ENCODE results near the gene UBE2J2. TPM values are rescaled to one million over a fixed set of nuclear protein-coding genes. Genes with fewer than 3 reads are reported as not detected.

Gene UBE2J2
- total RNA-seq, 2 experiments from 2014 or later: 75.7 to 78.1 TPM

DNA sequence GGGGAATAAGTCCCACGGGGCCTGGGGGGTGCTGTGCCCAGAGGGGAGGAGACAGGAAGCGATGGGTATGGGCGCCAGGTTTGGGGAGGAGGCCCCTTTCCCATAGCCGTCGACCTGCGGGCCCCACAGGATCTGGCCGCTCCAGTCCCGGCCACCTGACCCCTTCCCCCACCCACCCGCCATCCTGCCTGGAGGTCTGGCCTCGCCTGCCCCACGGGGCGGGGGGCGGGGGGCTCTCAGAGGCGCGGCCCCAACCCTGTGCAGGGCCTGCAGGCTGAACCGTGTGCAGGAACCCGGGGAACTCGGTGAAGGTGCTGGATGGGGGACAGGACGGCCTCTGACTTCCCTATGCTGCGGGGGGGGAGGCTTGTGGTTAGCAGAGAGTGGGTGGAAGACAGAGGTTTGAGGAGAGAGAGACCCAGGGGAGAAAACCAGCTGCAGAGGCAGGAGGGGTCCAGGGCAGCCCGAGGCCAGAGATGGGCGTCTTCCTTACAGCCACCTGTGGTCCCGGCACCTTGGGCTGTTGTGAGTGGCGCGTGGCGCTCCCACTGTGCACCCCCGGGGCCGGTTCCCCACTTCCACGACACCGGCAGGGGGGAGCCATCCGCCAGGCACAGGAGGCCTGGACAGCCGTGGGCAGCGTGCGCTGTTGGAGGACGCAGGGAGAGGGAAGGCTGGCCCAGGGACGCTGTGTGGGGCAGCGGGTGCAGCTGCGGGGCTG, 64.8 kb downstream of the UBE2J2 start:
- DNase-seq (peak; percentile 60), ATAC-seq (ENCODE audit: low read depth) (peak; percentile 7)
- Mint-ChIP-seq H3K27me3 (peaks cover 2% of the 10 kb centered on the region), H3K36me3 (no peaks in the 10 kb centered on the region), H3K9me3 (no peaks in the 10 kb centered on the region), H3K27ac (peak overlapping the region; percentile 94), H3K4me3 (peak overlapping the region; percentile 85), H3K4me1 (peaks cover 10% of the 10 kb centered on the region)
- POLR2A ChIA-PET: interaction anchor here (0.5 to 1.9 kb wide), 3 partner anchors 22 to 97 kb away, joined by 3 to 6 read pairs (median 3); partner anchors contain the start of gene TTLL10

DNA sequence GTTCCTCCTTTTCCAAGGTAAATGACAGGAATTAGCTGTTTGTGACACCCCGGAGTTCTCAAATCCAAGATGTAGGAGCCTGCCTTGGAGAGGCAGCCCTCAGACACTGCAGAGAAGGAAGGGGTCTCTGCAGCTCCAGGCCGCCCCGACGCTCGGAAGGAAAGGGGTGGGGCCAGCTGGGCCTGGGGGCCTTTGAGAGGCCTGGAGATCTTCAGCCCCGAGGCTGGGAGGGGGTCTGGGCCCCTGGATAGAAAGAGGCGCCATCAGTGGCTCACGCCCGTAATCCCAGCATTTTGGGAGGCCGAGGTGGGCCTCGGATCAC, 66.1 kb downstream of the UBE2J2 start:
- DNase-seq: no peak
- Mint-ChIP-seq H3K4me1 (peaks cover 10% of the 10 kb centered on the region), H3K27ac (no peak overlapping the region), H3K27me3 (peaks cover 2% of the 10 kb centered on the region), H3K36me3 (no peaks in the 10 kb centered on the region), H3K4me3 (no peak overlapping the region), H3K9me3 (no peaks in the 10 kb centered on the region)
- POLR2A ChIA-PET: interaction anchor here (0.6 to 1.9 kb wide), 3 partner anchors 23 to 85 kb away, joined by 3 to 6 read pairs (median 3); partner anchors contain the start of gene TTLL10
- no peak for ATAC-seq (ENCODE audit: low read depth)

DNA sequence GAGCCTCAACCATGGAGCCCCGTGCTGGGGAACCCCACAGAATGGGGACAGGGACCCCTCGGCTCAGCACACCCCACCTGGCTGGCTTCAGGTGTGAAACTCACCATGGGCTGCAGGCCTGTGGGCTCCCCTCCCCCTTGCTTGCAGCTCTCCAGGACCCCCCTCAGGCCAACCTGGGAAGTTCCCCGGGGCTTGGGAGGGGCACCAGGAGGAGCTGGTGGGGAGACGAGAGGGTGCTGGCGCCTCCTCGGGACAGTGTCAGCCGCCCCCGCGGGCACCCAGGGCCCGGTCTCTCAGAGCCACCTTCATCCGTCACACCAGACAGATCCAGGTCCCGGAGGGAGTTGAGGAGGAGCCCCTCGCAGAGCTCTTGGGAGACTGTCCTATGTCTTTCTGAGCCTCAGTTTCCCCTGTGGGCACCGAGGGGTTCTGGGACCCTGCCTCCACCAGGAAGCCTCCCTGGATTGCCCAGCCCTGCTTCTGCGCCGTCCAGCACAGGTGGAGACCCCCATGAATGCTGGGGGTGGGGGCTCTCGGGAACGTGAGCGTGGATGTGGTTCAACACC, 66.6 kb downstream of the UBE2J2 start:
- peak overlapping the region; percentile 71 for H3K4me3 Mint-ChIP-seq
- H3K4me1 Mint-ChIP-seq: peaks cover 10% of the 10 kb centered on the region
- H3K9me3 Mint-ChIP-seq: no peaks in the 10 kb centered on the region
- POLR2A ChIA-PET: interaction anchor here (0.6 to 1.9 kb wide), 2 partner anchors 24 to 84 kb away, joined by 3 to 6 read pairs; no protein-coding TSS in a partner anchor
- H3K36me3 Mint-ChIP-seq: no peaks in the 10 kb centered on the region
- peaks cover 2% of the 10 kb centered on the region for H3K27me3 Mint-ChIP-seq
- ATAC-seq (ENCODE audit: low read depth) (no peak), DNase-seq (no peak)
- peak overlapping the region; percentile 61 for H3K27ac Mint-ChIP-seq

DNA sequence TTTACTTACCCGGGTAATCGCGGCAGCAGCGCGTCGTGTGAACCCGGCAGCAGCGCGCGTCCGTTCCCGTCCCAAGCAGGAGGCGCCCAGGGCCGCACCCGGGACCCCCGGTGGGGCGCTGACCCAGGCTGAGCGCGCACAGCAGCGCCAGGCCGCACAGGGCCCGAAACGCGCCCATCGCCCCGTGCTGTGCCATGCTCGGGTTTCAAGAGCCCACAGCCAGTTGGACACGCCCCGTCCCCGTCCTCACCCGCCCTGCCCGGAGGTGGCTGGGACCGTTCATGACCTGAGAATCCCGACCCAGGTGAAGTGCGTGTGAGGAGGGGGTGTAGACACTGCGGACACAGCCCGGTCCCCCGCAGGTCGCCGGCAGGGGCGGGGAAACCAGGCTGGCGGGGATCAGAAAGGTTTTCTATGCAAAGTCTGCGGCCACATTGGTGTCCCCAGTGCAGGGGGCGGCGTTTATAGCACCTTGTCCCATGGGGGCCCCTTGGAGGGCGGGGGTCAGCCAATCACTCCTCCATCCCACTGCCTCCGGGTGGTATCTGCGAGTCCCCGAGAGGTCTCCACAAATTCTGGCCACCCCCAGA, 67.2 kb downstream of the UBE2J2 start, which contains the start of gene TNFRSF18:
TSS of gene TNFRSF18 (minus strand) at position 217 of the 590 bp plus-strand sequence. CDS start at position 196, 21 bp downstream.
- peak; percentile 66 for DNase-seq
- H3K27me3 Mint-ChIP-seq: peaks cover 2% of the 10 kb centered on the region
- no peaks in the 10 kb centered on the region for H3K9me3 Mint-ChIP-seq
- no peaks in the 10 kb centered on the region for H3K36me3 Mint-ChIP-seq
- peaks cover 10% of the 10 kb centered on the region for H3K4me1 Mint-ChIP-seq
- POLR2A ChIA-PET: no interaction called here
- H3K27ac Mint-ChIP-seq: peak within 1 kb of the TSS; percentile 61
- peak; percentile 7 for ATAC-seq (ENCODE audit: low read depth)
- H3K4me3 Mint-ChIP-seq: peak within 1 kb of the TSS; percentile 71

DNA sequence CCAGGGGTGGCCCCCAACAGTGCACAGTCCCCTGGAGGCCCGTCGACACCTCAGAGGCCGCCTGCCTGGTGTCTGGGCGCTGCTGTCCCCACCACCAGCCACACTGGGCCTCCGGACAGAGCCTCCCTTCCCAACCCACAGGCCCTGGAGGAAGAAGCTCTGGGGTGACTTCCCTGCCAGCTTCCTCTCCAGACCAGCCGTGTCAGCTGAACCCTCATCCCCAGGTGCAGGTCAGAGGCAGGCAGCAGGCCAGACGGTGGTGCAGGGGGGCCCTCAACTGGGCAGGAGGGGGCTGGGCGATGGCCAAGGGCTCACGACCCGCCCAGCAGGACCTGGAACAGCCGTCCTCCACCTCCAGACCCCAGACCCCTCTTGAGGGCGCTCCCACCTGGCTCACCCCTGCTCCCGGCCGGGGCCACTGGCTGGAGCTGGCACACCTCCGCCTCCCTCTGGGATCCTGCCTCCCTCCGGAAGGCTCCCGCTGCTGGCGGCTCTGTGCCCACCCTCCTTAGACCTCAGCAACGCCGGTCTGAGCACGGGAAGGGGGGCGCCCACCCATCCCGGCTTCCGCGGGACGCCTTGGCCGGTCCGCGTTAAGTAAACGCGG, 67.8 kb downstream of the UBE2J2 start:
- POLR2A ChIA-PET: interaction anchor here (0.8 kb wide), 1 partner anchor 83 kb away, joined by 3 read pairs; no protein-coding TSS in a partner anchor
- Mint-ChIP-seq H3K27me3 (peaks cover 2% of the 10 kb centered on the region), H3K27ac (peak overlapping the region; percentile 60), H3K36me3 (no peaks in the 10 kb centered on the region), H3K4me3 (peak overlapping the region; percentile 48), H3K4me1 (peaks cover 10% of the 10 kb centered on the region), H3K9me3 (no peaks in the 10 kb centered on the region)
- ATAC-seq (ENCODE audit: low read depth) (no peak), DNase-seq (no peak)

- peak overlapping the region; percentile 48 for H3K4me3 Mint-ChIP-seq
- H3K27me3 Mint-ChIP-seq: peaks cover 2% of the 10 kb centered on the region
- DNase-seq: peak; percentile 43
- POLR2A ChIA-PET: interaction anchor here (0.8 kb wide), 1 partner anchor 83 kb away, joined by 3 read pairs; no protein-coding TSS in a partner anchor
- H3K9me3 Mint-ChIP-seq: no peaks in the 10 kb centered on the region
- peak overlapping the region; percentile 60 for H3K27ac Mint-ChIP-seq
- H3K36me3 Mint-ChIP-seq: no peaks in the 10 kb centered on the region
- peaks cover 14% of the 10 kb centered on the region for H3K4me1 Mint-ChIP-seq
- no peak for ATAC-seq (ENCODE audit: low read depth)
These were observed 68.5 kb downstream of the UBE2J2 start for GRCh38 chr1:1204998-1205768.

- peak; percentile 31 for DNase-seq
- Mint-ChIP-seq H3K4me3 (no peak overlapping the region), H3K36me3 (no peaks in the 10 kb centered on the region), H3K27ac (no peak overlapping the region), H3K9me3 (no peaks in the 10 kb centered on the region), H3K4me1 (peaks cover 14% of the 10 kb centered on the region), H3K27me3 (peaks cover 2% of the 10 kb centered on the region)
- no peak for ATAC-seq (ENCODE audit: low read depth)
- POLR2A ChIA-PET: no interaction called here
These were observed 69.2 kb downstream of the UBE2J2 start for GRCh38 chr1:1204425-1204920.

Small RNAs within 50 kb of the gene (microRNA-seq; reads per million reads assigned to microRNA genes)
- gene MIR6726 (not detected), gene MIR6727 (not detected)

Other genes with a start within 250 kb of the UBE2J2 start
- gene RNF223, start 199.5 kb downstream of the UBE2J2 start, total RNA-seq: not detected
- 10 to 100 TPM; 22.7 to 23.0 TPM for gene C1orf159, start 157.8 kb downstream of the UBE2J2 start, total RNA-seq
- not detected for gene TTLL10, start 100.0 kb downstream of the UBE2J2 start, total RNA-seq
- 10 to 100 TPM; 11.4 to 15.0 TPM for gene TNFRSF18, start 67.3 kb downstream of the UBE2J2 start, total RNA-seq
- gene TNFRSF4, start 59.7 kb downstream of the UBE2J2 start, total RNA-seq: 1 to 10 TPM; 2.4 to 3.1 TPM
- 100 to 1,000 TPM in 1 of 2 experiments, 10 to 100 TPM in 1; 99.1 to 103 TPM for gene SDF4, start 41.9 kb downstream of the UBE2J2 start, total RNA-seq
- 10 to 100 TPM; 19.1 to 19.6 TPM for gene B3GALT6, start 41.6 kb downstream of the UBE2J2 start, total RNA-seq
- gene C1QTNF12, start 27.1 kb downstream of the UBE2J2 start, total RNA-seq: 1 to 10 TPM; 2.2 to 4.4 TPM
- gene SCNN1D, start 6.6 kb upstream of the UBE2J2 start, total RNA-seq: 1 to 10 TPM; 8.0 to 8.4 TPM
- gene ACAP3, start 34.1 kb upstream of the UBE2J2 start, total RNA-seq: 10 to 100 TPM; 80.2 to 86.3 TPM
- gene PUSL1, start 34.7 kb upstream of the UBE2J2 start, total RNA-seq: 10 to 100 TPM; 22.3 to 22.4 TPM
- 100 to 1,000 TPM; 143 to 158 TPM for gene INTS11, start 50.8 kb upstream of the UBE2J2 start, total RNA-seq
- gene CPTP, start 50.9 kb upstream of the UBE2J2 start, total RNA-seq: 10 to 100 TPM; 19.3 TPM
- gene TAS1R3, start 57.4 kb upstream of the UBE2J2 start, total RNA-seq: 1 to 10 TPM; 1.2 to 1.3 TPM
- gene DVL1, start 75.6 kb upstream of the UBE2J2 start, total RNA-seq: 10 to 100 TPM; 35.5 to 37.4 TPM
- 1 to 10 TPM in 1 of 2 experiments, under 1 TPM in 1; 0.51 to 1.2 TPM for gene MXRA8, start 84.7 kb upstream of the UBE2J2 start, total RNA-seq
- gene AURKAIP1, start 101.4 kb upstream of the UBE2J2 start, total RNA-seq: 10 to 100 TPM; 87.3 to 97.1 TPM
- gene CCNL2, start 125.5 kb upstream of the UBE2J2 start, total RNA-seq: 100 to 1,000 TPM; 201 to 211 TPM
- 100 to 1,000 TPM in 1 of 2 experiments, 10 to 100 TPM in 1; 98.6 to 101 TPM for gene MRPL20, start 133.4 kb upstream of the UBE2J2 start, total RNA-seq
- not detected for gene ANKRD65, start 147.4 kb upstream of the UBE2J2 start, total RNA-seq
- under 1 TPM; 0.36 to 0.85 TPM for gene VWA1, start 161.8 kb upstream of the UBE2J2 start, total RNA-seq
- gene ATAD3C, start 175.8 kb upstream of the UBE2J2 start, total RNA-seq: 1 to 10 TPM; 1.0 to 1.7 TPM
- gene ATAD3B, start 197.9 kb upstream of the UBE2J2 start, total RNA-seq: 10 to 100 TPM; 35.2 to 37.9 TPM
- 10 to 100 TPM; 32.6 to 33.6 TPM for gene ATAD3A, start 238.3 kb upstream of the UBE2J2 start, total RNA-seq

Measured in activated naive CD8-positive, alpha-beta T cell treated with anti-CD3 and anti-CD28 coated beads, Interleukin-2, amount 10 ng/mL, durations not matched to agents 7 days and 5 days (primary cell).